Activated T-helper 17 cell treated with anti-CD3 and anti-CD28 coated beads, Interleukin-2, amount 50 U/mL, for 72 hours (primary cell): ENCODE results near the gene PSMD9. TPM values are rescaled to one million over a fixed set of nuclear protein-coding genes. Genes with fewer than 3 reads are reported as not detected.
"Not testable (repeated sequence)": the region's sequence is repeated elsewhere in the genome, so short reads cannot be mapped to it uniquely, and the experiment has no call there.

Experiments used
- ATAC-seq: fragments of 150-1000 bp; cut with Tn5 transposase; replicated peaks from 2 replicates; pipeline ENCODE4 v1.10.0; 2021; ENCODE audit warnings: mild to moderate bottlenecking, moderate library complexity
- H3K27ac Mint-ChIP-seq: one replicate; pipeline ENCODE4 v1.8.0; 2022; ENCODE audit warnings: mixed read lengths
- H3K27me3 Mint-ChIP-seq: one replicate; pipeline ENCODE4 v1.8.0; 2022; ENCODE audit warnings: mixed read lengths
- H3K36me3 Mint-ChIP-seq: one replicate; pipeline ENCODE4 v1.8.0; 2022; ENCODE audit warnings: low read depth, mild to moderate bottlenecking, mixed read lengths
- H3K4me1 Mint-ChIP-seq: one replicate; pipeline ENCODE4 v1.8.0; 2022; ENCODE audit warnings: mixed read lengths
- H3K4me3 Mint-ChIP-seq: one replicate; pipeline ENCODE4 v1.8.0; 2022; ENCODE audit warnings: mild to moderate bottlenecking, mixed read lengths
- H3K9me3 Mint-ChIP-seq: one replicate; pipeline ENCODE4 v1.8.0; 2022; ENCODE audit warnings: mixed read lengths
- total RNA-seq, 2 donors: library from RNA; stranded (reverse); gene quantifications; one replicate each; pipeline ENCODE4 v1.2.3, GENCODE V29; 2022

Gene PSMD9
- total RNA-seq, 2 donors from 2014 or later: 39.8 to 75.1 TPM

- no peak for ATAC-seq
- Mint-ChIP-seq H3K27ac (no peak overlapping the region), H3K27me3 (no peaks in the 10 kb centered on the region), H3K4me1 (no peaks in the 10 kb centered on the region), H3K36me3 (no peaks in the 10 kb centered on the region), H3K9me3 (no peaks in the 10 kb centered on the region), H3K4me3 (no peak overlapping the region)
Observed at GRCh38 chr12:121925358-121925695, 36.7 kb downstream of the PSMD9 start.

- no peaks in the 10 kb centered on the region for H3K27me3 Mint-ChIP-seq
- no peaks in the 10 kb centered on the region for H3K36me3 Mint-ChIP-seq
- H3K4me3 Mint-ChIP-seq: no peak overlapping the region
- ATAC-seq: no peak
- H3K27ac Mint-ChIP-seq: no peak overlapping the region
- no peaks in the 10 kb centered on the region for H3K4me1 Mint-ChIP-seq
- H3K9me3 Mint-ChIP-seq: no peaks in the 10 kb centered on the region
Observed at GRCh38 chr12:121926874-121927706, 38.5 kb downstream of the PSMD9 start.

- H3K27ac Mint-ChIP-seq: no peak overlapping the region
- no peaks in the 10 kb centered on the region for H3K36me3 Mint-ChIP-seq
- H3K27me3 Mint-ChIP-seq: no peaks in the 10 kb centered on the region
- no peak overlapping the region for H3K4me3 Mint-ChIP-seq
- no peak for ATAC-seq
- no peaks in the 10 kb centered on the region for H3K9me3 Mint-ChIP-seq
- H3K4me1 Mint-ChIP-seq: no peaks in the 10 kb centered on the region
Observed at GRCh38 chr12:121927813-121928212, 39.2 kb downstream of the PSMD9 start.

- H3K4me1 Mint-ChIP-seq, H3K36me3 Mint-ChIP-seq, ATAC-seq, H3K27me3 Mint-ChIP-seq, H3K9me3 Mint-ChIP-seq, H3K4me3 Mint-ChIP-seq, H3K27ac Mint-ChIP-seq: not testable (repeated sequence)
Observed at GRCh38 chr12:121929545-121929944, 41.0 kb downstream of the PSMD9 start.

- no peak for ATAC-seq
- H3K4me3 Mint-ChIP-seq: no peak overlapping the region
- H3K27me3 Mint-ChIP-seq: no peaks in the 10 kb centered on the region
- H3K4me1 Mint-ChIP-seq: no peaks in the 10 kb centered on the region
- H3K36me3 Mint-ChIP-seq: no peaks in the 10 kb centered on the region
- no peak overlapping the region for H3K27ac Mint-ChIP-seq
- H3K9me3 Mint-ChIP-seq: no peaks in the 10 kb centered on the region
Observed at GRCh38 chr12:121930862-121931261, 42.3 kb downstream of the PSMD9 start.

GRCh38 chr12:121932176-121932536 is 43.6 kb downstream of the PSMD9 start:
- Mint-ChIP-seq H3K27me3 (no peaks in the 10 kb centered on the region), H3K4me1 (no peaks in the 10 kb centered on the region), H3K27ac (no peak overlapping the region), H3K36me3 (no peaks in the 10 kb centered on the region), H3K4me3 (no peak overlapping the region), H3K9me3 (no peaks in the 10 kb centered on the region)
- no peak for ATAC-seq

- no peak for ATAC-seq
- Mint-ChIP-seq H3K27me3 (no peaks in the 10 kb centered on the region), H3K4me1 (peaks cover 4% of the 10 kb centered on the region), H3K9me3 (no peaks in the 10 kb centered on the region), H3K4me3 (no peak overlapping the region), H3K36me3 (no peaks in the 10 kb centered on the region), H3K27ac (no peak overlapping the region)
Observed at GRCh38 chr12:121932914-121933521, 44.4 kb downstream of the PSMD9 start.

GRCh38 chr12:121933522-121934308 is 45.1 kb downstream of the PSMD9 start:
- H3K27me3 Mint-ChIP-seq: no peaks in the 10 kb centered on the region
- no peak for ATAC-seq
- no peak overlapping the region for H3K27ac Mint-ChIP-seq
- peaks cover 4% of the 10 kb centered on the region for H3K4me1 Mint-ChIP-seq
- no peaks in the 10 kb centered on the region for H3K9me3 Mint-ChIP-seq
- no peak overlapping the region for H3K4me3 Mint-ChIP-seq
- no peaks in the 10 kb centered on the region for H3K36me3 Mint-ChIP-seq

- H3K4me1 Mint-ChIP-seq: peaks cover 4% of the 10 kb centered on the region
- H3K9me3 Mint-ChIP-seq: no peaks in the 10 kb centered on the region
- H3K36me3 Mint-ChIP-seq: no peaks in the 10 kb centered on the region
- ATAC-seq: no peak
- H3K4me3 Mint-ChIP-seq: no peak overlapping the region
- H3K27ac Mint-ChIP-seq: no peak overlapping the region
- H3K27me3 Mint-ChIP-seq: no peaks in the 10 kb centered on the region
Observed at GRCh38 chr12:121934309-121934664, 45.7 kb downstream of the PSMD9 start.

GRCh38 chr12:121937654-121938053 is 49.1 kb downstream of the PSMD9 start:
- ATAC-seq: peak; percentile 46
- Mint-ChIP-seq H3K4me3 (no peak overlapping the region), H3K36me3 (no peaks in the 10 kb centered on the region)

GRCh38 chr12:121939186-121939585 is 50.6 kb downstream of the PSMD9 start:
- H3K27me3 Mint-ChIP-seq: no peaks in the 10 kb centered on the region
- no peak for ATAC-seq

More at GRCh38 chr12:121937654-121938053, 49.1 kb downstream of the PSMD9 start:
- H3K9me3 Mint-ChIP-seq: no peaks in the 10 kb centered on the region
- H3K4me1 Mint-ChIP-seq: peaks cover 4% of the 10 kb centered on the region
- H3K27ac Mint-ChIP-seq: no peak overlapping the region
- H3K27me3 Mint-ChIP-seq: no peaks in the 10 kb centered on the region

GRCh38 chr12:121939992-121940766 is 51.6 kb downstream of the PSMD9 start:
- Mint-ChIP-seq H3K27ac (no peak overlapping the region), H3K4me3 (no peak overlapping the region), H3K27me3 (no peaks in the 10 kb centered on the region), H3K36me3 (no peaks in the 10 kb centered on the region), H3K4me1 (peaks cover 4% of the 10 kb centered on the region), H3K9me3 (no peaks in the 10 kb centered on the region)
- ATAC-seq: no peak

More at GRCh38 chr12:121939186-121939585, 50.6 kb downstream of the PSMD9 start:
- H3K9me3 Mint-ChIP-seq: no peaks in the 10 kb centered on the region
- H3K36me3 Mint-ChIP-seq: no peaks in the 10 kb centered on the region
- no peak overlapping the region for H3K4me3 Mint-ChIP-seq
- H3K27ac Mint-ChIP-seq: no peak overlapping the region
- peaks cover 4% of the 10 kb centered on the region for H3K4me1 Mint-ChIP-seq

GRCh38 chr12:121942145-121942718 is 53.6 kb downstream of the PSMD9 start:
- Mint-ChIP-seq H3K27me3 (no peaks in the 10 kb centered on the region), H3K4me3 (no peak overlapping the region), H3K27ac (no peak overlapping the region), H3K4me1 (peaks cover 4% of the 10 kb centered on the region), H3K36me3 (no peaks in the 10 kb centered on the region), H3K9me3 (no peaks in the 10 kb centered on the region)
- no peak for ATAC-seq

GRCh38 chr12:121943926-121944325 is 55.3 kb downstream of the PSMD9 start:
- Mint-ChIP-seq H3K27me3 (no peaks in the 10 kb centered on the region), H3K36me3 (no peaks in the 10 kb centered on the region), H3K4me3 (no peak overlapping the region), H3K9me3 (no peaks in the 10 kb centered on the region), H3K4me1 (no peaks in the 10 kb centered on the region), H3K27ac (no peak overlapping the region)
- no peak for ATAC-seq
